PC-3 (cell line): ENCODE results near the gene PPP2R5A. TPM values are rescaled to one million over a fixed set of nuclear protein-coding genes. Genes with fewer than 3 reads are reported as not detected.
"Not testable (repeated sequence)": the region's sequence is repeated elsewhere in the genome, so short reads cannot be mapped to it uniquely, and the experiment has no call there.

Source experiments
- ATAC-seq: fragments of 200-7000 bp; cut with Tn5 transposase; 2 replicates; pipeline ENCODE4 v1.9.1; 2020; ENCODE audit warnings: mild to moderate bottlenecking, moderate library complexity
- BruUV-seq: library from RNA; stranded (reverse); fragments of 400-500 nt; replicated peaks from 2 replicates; lab custom pipeline; 2021; lab: Mats Ljungman, UMichigan
- CTCF ChIA-PET: fragments of 300-600 bp; sonication (Branson Sonifier 250); formaldehyde crosslinking; loops from one replicate; lab custom pipeline; 2022; ENCODE audit warnings: antibody characterized with exemption; lab: Charles Lee
- POLR2A ChIA-PET: fragments of 300-600 bp; sonication (Branson Sonifier 250); formaldehyde crosslinking; loops from one replicate; lab custom pipeline; 2022; ENCODE audit warnings: antibody characterized with exemption; ENCODE audit not compliant: unreplicated experiment; lab: Charles Lee
- DNase-seq: peaks from one replicate; pipeline ENCODE4 v3.0.0-alpha.2; 2015
- H2AFZ ChIP-seq: fragments of 300-600 bp; sonication (generic); 2 replicates; pipeline ENCODE4 v1.6.0; 2016; ENCODE audit warnings: antibody characterized with exemption, low read length
- H3F3A ChIP-seq: fragments of 300-600 bp; sonication (generic); one replicate; pipeline ENCODE4 v1.6.0; 2017; ENCODE audit warnings: antibody characterized with exemption, low read length, control low read depth, mild to moderate bottlenecking; ENCODE audit not compliant: unreplicated experiment
- H3K27ac ChIP-seq: fragments of 300-600 bp; sonication (generic); 2 replicates; pipeline ENCODE4 v1.5.1; 2016; ENCODE audit warnings: mild to moderate bottlenecking, low read length
- H3K27me3 ChIP-seq: fragments of 300-600 bp; sonication (generic); 2 replicates; pipeline ENCODE4 v1.6.1; 2016; ENCODE audit warnings: low read length, mixed read lengths
- H3K36me3 ChIP-seq: fragments of 300-600 bp; sonication (generic); 2 replicates; pipeline ENCODE4 v1.6.1; 2016; ENCODE audit warnings: low read depth, mixed run types, low read length, mixed read lengths
- H3K4me1 ChIP-seq: fragments of 300-600 bp; sonication (generic); 2 replicates; pipeline ENCODE4 v1.5.1; 2016; ENCODE audit warnings: low read length; ENCODE audit not compliant: insufficient read depth
- H3K4me2 ChIP-seq: fragments of 300-600 bp; sonication (generic); 2 replicates; pipeline ENCODE4 v1.6.0; 2016; ENCODE audit warnings: low read length
- H3K4me3 ChIP-seq: fragments of 300-600 bp; sonication (generic); 2 replicates; pipeline ENCODE4 v1.5.1; 2016; ENCODE audit warnings: mild to moderate bottlenecking, low read length, mixed read lengths
- H3K79me2 ChIP-seq: fragments of 300-600 bp; sonication (generic); 2 replicates; pipeline ENCODE4 v1.6.1; 2017; ENCODE audit warnings: low read length, mixed read lengths
- H3K9ac ChIP-seq: fragments of 300-600 bp; sonication (generic); 2 replicates; pipeline ENCODE4 v1.6.0; 2016; ENCODE audit warnings: mild to moderate bottlenecking, low read length
- H3K9me2 ChIP-seq: fragments of 300-600 bp; sonication (generic); replicated peaks from 2 replicates; pipeline ENCODE4 v1.6.1; 2016; ENCODE audit warnings: mixed run types, low read length, mixed read lengths
- H3K9me3 ChIP-seq: fragments of 300-600 bp; sonication (generic); 2 replicates; pipeline ENCODE4 v1.6.1; 2016; ENCODE audit warnings: low read length, mixed read lengths
- H4K20me1 ChIP-seq: fragments of 300-600 bp; sonication (generic); 2 replicates; pipeline ENCODE4 v1.6.1; 2016; ENCODE audit warnings: low read length, mixed read lengths
- EZH2 ChIP-seq: fragments of 300-600 bp; sonication (generic); IDR thresholded peaks from one replicate; pipeline ENCODE4 v1.6.1; 2017; ENCODE audit warnings: antibody characterized with exemption, mild to moderate bottlenecking, low read length; ENCODE audit not compliant: unreplicated experiment
- EZH2phosphoT487 ChIP-seq: fragments of 300-600 bp; sonication (generic); IDR thresholded peaks from 2 replicates; pipeline ENCODE4 v1.6.1; 2018; ENCODE audit warnings: mild to moderate bottlenecking, antibody characterized with exemption, low read length, borderline replicate concordance
- intact Hi-C: fragments of 100-400 bp; cut with micrococcal nuclease; formaldehyde crosslinking; loops from 2 replicates; pipeline ENCODE4 v1.9.0; 2023
- total RNA-seq: library from RNA; depleted of rRNA; stranded (reverse); fragments of >200 nt; gene quantifications from 2 replicates; pipeline ENCODE4 v1.2.3, GENCODE V29; 2014
- TF ChIP-seq, protein P1 (sequence below): fragments of 300-600 bp; sonication (generic); conservative IDR thresholded peaks from 2 replicates; pipeline ENCODE4 v1.5.1; 2017; ENCODE audit warnings: antibody characterized with exemption, low read depth, mild to moderate bottlenecking, low read length

Gene PPP2R5A
- total RNA-seq, 1 experiment from 2014 or later = 44.0 TPM

DNA sequence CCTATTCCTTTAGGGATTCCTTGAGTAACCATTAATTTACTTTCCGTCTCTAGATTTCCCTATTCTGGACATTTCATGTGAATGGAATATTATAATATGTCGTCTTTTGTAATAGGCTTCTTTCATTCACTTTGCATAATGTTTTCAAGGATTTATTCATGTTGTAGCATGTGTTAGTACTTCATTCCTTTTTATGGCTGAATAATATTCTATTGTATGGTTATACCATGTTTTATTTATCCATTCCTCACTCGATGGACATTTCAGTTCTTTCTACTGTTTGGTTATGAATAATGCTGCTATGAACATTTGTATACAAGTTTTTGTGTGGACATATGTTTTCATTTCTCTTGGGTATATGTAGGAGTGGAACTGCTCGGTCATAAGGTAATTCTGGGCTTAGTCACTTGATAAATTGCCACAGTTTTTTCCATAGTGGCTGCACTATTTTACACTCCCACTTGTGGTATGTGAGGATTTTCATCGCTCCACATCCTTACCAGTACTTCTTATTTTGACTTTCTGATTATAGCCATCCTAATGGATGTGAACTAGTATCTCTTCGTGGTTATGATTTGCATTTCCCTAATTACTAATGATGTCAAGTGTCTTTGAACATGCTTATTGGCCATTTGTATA lies 17.7 kb downstream of the PPP2R5A start:
- Histone ChIP-seq H3K27ac (no peak overlapping the region), H2AFZ (no peak overlapping the region), H3K9me3 (no peaks in the 10 kb centered on the region), H3K27me3 (no peaks in the 10 kb centered on the region), H3K79me2 (peaks cover 60% of the 10 kb centered on the region), H3K4me1 (no peaks in the 10 kb centered on the region), H3K4me2 (no peak overlapping the region), H3K9me2 (no peaks in the 10 kb centered on the region), H3K36me3 (no peaks in the 10 kb centered on the region), H4K20me1 (no peaks in the 10 kb centered on the region), H3K4me3 (no peak overlapping the region), H3F3A (no peaks in the 10 kb centered on the region), H3K9ac (no peak overlapping the region)
- TF ChIP-seq EZH2 (no peak), EZH2phosphoT487 (no peak)
- TF ChIP-seq, protein P1, sequence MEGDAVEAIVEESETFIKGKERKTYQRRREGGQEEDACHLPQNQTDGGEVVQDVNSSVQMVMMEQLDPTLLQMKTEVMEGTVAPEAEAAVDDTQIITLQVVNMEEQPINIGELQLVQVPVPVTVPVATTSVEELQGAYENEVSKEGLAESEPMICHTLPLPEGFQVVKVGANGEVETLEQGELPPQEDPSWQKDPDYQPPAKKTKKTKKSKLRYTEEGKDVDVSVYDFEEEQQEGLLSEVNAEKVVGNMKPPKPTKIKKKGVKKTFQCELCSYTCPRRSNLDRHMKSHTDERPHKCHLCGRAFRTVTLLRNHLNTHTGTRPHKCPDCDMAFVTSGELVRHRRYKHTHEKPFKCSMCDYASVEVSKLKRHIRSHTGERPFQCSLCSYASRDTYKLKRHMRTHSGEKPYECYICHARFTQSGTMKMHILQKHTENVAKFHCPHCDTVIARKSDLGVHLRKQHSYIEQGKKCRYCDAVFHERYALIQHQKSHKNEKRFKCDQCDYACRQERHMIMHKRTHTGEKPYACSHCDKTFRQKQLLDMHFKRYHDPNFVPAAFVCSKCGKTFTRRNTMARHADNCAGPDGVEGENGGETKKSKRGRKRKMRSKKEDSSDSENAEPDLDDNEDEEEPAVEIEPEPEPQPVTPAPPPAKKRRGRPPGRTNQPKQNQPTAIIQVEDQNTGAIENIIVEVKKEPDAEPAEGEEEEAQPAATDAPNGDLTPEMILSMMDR = no peak
- POLR2A ChIA-PET = no interaction called here
- BruUV-seq = no TSS peak
- intact Hi-C loops = no loop called here
- DNase-seq (no peak), ATAC-seq (no peak; the same call in 1 of the 2 replicates)
- CTCF ChIA-PET = interaction anchor here (0.6 kb wide), 1 partner anchor 11 kb away, joined by 4 read pairs; no protein-coding TSS in a partner anchor

DNA sequence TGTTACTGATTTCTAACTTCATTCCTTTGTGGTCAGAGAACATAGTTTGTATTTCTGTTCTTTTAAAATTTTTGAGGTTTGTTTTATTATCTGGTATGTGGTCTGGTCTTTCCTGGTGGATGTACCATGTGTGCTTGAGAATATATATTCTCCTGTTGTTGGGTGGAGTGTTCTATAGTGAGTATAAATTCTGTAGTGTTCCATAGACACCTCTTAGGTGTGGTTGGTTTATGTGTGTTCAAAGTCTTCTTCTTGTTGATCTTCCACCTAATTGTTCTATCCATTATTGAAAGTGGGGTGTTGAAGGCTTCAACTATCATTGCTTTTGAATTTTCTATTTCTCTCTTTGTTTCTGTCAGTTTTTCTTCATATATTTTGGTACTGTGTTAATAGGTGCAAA lies 20.1 kb downstream of the PPP2R5A start:
- H3K4me1 ChIP-seq = no peaks in the 10 kb centered on the region
- no peak overlapping the region for H3K9ac ChIP-seq
- intact Hi-C loops = no loop called here
- H3K36me3 ChIP-seq = no peaks in the 10 kb centered on the region
- H2AFZ ChIP-seq = no peak overlapping the region
- no peak overlapping the region for H3K27ac ChIP-seq
- H3F3A ChIP-seq = no peaks in the 10 kb centered on the region
- H4K20me1 ChIP-seq = no peaks in the 10 kb centered on the region
- DNase-seq (no peak), ATAC-seq (no peak)
- no peaks in the 10 kb centered on the region for H3K27me3 ChIP-seq
- H3K4me2 ChIP-seq = no peak overlapping the region
- H3K9me3 ChIP-seq = no peaks in the 10 kb centered on the region
- ChIA-PET CTCF (no interaction called here), POLR2A (no interaction called here)
- TF ChIP-seq EZH2 (no peak), EZH2phosphoT487 (no peak)
- TF ChIP-seq, protein P1 = no peak
- peaks cover 55% of the 10 kb centered on the region for H3K79me2 ChIP-seq
- no peak overlapping the region for H3K4me3 ChIP-seq
- no peaks in the 10 kb centered on the region for H3K9me2 ChIP-seq
- no TSS peak for BruUV-seq

DNA sequence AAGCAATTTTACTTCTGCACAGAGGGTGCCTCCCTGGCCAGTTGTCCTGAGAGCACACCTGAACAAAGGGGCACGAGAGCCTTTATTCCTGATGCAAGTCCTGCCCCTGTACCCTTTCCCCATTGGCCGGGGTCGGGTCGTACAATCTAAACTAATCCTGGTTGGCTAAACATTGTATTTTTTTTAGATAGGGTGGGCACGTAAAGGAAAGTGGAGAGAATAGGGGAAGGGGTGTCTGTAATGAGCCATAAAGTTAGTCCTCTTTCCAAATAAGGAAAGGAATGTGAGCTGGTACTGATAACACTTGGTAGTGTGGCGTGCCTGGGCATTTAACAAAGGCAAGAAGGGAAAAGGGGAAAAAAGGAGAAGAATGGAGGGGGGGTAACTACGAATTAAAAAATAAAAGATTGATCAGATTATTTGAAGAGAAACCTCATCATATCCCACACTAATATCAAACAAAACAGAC lies 20.8 kb downstream of the PPP2R5A start:
- BruUV-seq, DNase-seq, H3K4me2 ChIP-seq, H2AFZ ChIP-seq, H4K20me1 ChIP-seq, H3K9me3 ChIP-seq, H3K27me3 ChIP-seq, ATAC-seq, intact Hi-C loops, H3F3A ChIP-seq, H3K36me3 ChIP-seq, H3K9me2 ChIP-seq, CTCF ChIA-PET, H3K27ac ChIP-seq, H3K9ac ChIP-seq, H3K4me3 ChIP-seq, H3K4me1 ChIP-seq: not testable (repeated sequence)
- POLR2A ChIA-PET = interaction anchor here (0.6 kb wide), 1 partner anchor 77 kb away, joined by 4 read pairs; no protein-coding TSS in a partner anchor
- H3K79me2 ChIP-seq = peaks cover 56% of the 10 kb centered on the region
